Measurements from ENCODE around the gene ABHD17A. TPM values are rescaled to one million over a fixed set of nuclear protein-coding genes. Genes with fewer than 3 reads are reported as not detected.
A peak's percentile ranks its signal among the peaks of the same experiment; 100 is the strongest.

ABHD17A gene
- total and polyA plus RNA-seq, 9 of the 15 experiments (the other 6 are each of a cell fraction or from before 2014, with no cell fraction given) = 0.04 to 135 (median 21.8) TPM; not detected in 1

GRCh38 chr19:1843646-1844394, 41.5 kb downstream of the ABHD17A start:
- CTCF ChIA-PET (ENCODE audit: low intra/inter-chr PET ratio) = no interaction called here
- peaks cover 69% of the 10 kb centered on the region for H4K20me1 ChIP-seq (replicated peaks; ENCODE audit: control insufficient read depth, insufficient read depth, low read length)
- no peak overlapping the region for H2AFZ ChIP-seq (ENCODE audit: low read depth, low read length)
- H3K9me1 ChIP-seq (ENCODE audit: control insufficient read depth, insufficient read depth, low read length) = peaks cover 3% of the 10 kb centered on the region
- H3K79me2 ChIP-seq (ENCODE audit: control insufficient read depth, insufficient read depth, low read length) = peaks cover 98% of the 10 kb centered on the region
- H3K9ac ChIP-seq (ENCODE audit: insufficient read depth in 1 of 2, low read depth in 2 of 2, low read length in 2 of 2) = peak overlapping the region in 1 of 2 experiments; percentile 82; a peak in 2 of 4 replicates
- no peak for FAIRE-seq
- H3K4me1 ChIP-seq (replicated peaks in 1 of 2; ENCODE audit: control insufficient read depth in 2 of 2, insufficient read depth in 2 of 2, low read length in 2 of 2) = peaks cover 38 to 91% of the 10 kb centered on the region in 2 experiments
- in situ Hi-C loops (cut with MboI) = no loop called here
- H3K4me3 ChIP-seq = no peak overlapping the region
- ATAC-seq = no peak
- H3K9me3 ChIP-seq (replicated peaks; ENCODE audit: control insufficient read depth, insufficient read depth, low read depth, low read length) = no peaks in the 10 kb centered on the region
- no TSS peak for BruUV-seq (replicated peaks)
- DNase-seq (ENCODE audit: extremely low read depth in 1 of 4, low spot score in 3 of 4) = no peak
- no peak overlapping the region for H3K27ac ChIP-seq (ENCODE audit: extremely low read depth, low read depth, low read length)
- intact Hi-C loops (cut with micrococcal nuclease) = no loop called here
- H3K4me2 ChIP-seq (ENCODE audit: insufficient read depth, low read length) = no peak overlapping the region
- 87% methylated on average over 21 of the region's 25 CpGs for WGBS (ENCODE audit: insufficient coverage, low coverage, missing lambda C conversion rate)
- POLR2A ChIA-PET = interaction anchor here (0.6 to 1.6 kb wide), 9 partner anchors 8 to 632 kb away, joined by 3 to 6 read pairs (median 3); partner anchors contain the start of gene GADD45B
- peaks cover 63% of the 10 kb centered on the region for H3K36me3 ChIP-seq (ENCODE audit: control insufficient read depth, insufficient read depth, low read length)
- H3K27me3 ChIP-seq (ENCODE audit: control insufficient read depth in 2 of 2, insufficient read depth in 2 of 2, low read length in 2 of 2) = no peaks in the 10 kb centered on the region
- TF ChIP-seq TAF9B (IDR thresholded peaks at IDR 0.05; ENCODE audit: partially characterized antibody) (no peak), RBM22 (IDR thresholded peaks at IDR 0.05; ENCODE audit: low read depth, low read length, poor library complexity, severe bottlenecking) (peak; percentile 50), THRB (CRISPR knock-in tag; conservative IDR thresholded peaks at IDR 0.05) (no peak), SNIP1 (IDR thresholded peaks at IDR 0.05; ENCODE audit: low read depth) (no peak), HMG20B (CRISPR knock-in tag; IDR thresholded peaks at IDR 0.05) (no peak), GTF2B (IDR thresholded peaks at IDR 0.05; ENCODE audit: extremely low read depth, insufficient read length) (no peak), ZNF311 (CRISPR knock-in tag; IDR thresholded peaks at IDR 0.05) (no peak), SMARCE1 (IDR thresholded peaks at IDR 0.05) (no peak), SRSF3 (IDR thresholded peaks at IDR 0.05; ENCODE audit: insufficient read depth, low read length) (no peak), USF1 (CRISPR knock-in tag; IDR thresholded peaks at IDR 0.05) (no peak), POLR2AphosphoS5 (IDR thresholded peaks at IDR 0.05; ENCODE audit: control insufficient read depth, insufficient read depth, low read depth, low read length) (0 out of 2 replicates have a peak, but pooled peaks have one; percentile 33), NKRF (IDR thresholded peaks at IDR 0.05; ENCODE audit: borderline replicate concordance) (no peak), MECOM (CRISPR knock-in tag; IDR thresholded peaks at IDR 0.05) (no peak), RBM17 (IDR thresholded peaks at IDR 0.05; ENCODE audit: borderline replicate concordance, low read depth, low read length) (no peak)

Measured in K562 (cell line).